ENCODE data around the gene COL5A2. TPM values are rescaled to one million over a fixed set of nuclear protein-coding genes. Genes with fewer than 3 reads are reported as not detected.

Gene COL5A2
- total RNA-seq, 1 donor = 0.94 TPM

GRCh38 chr2:189045836-189046235, 133.7 kb downstream of the COL5A2 start:
- Histone ChIP-seq H3K4me3 (ENCODE audit: low read length) (no peak overlapping the region), H3K9me3 (ENCODE audit: low read depth, low read length) (no peaks in the 10 kb centered on the region), H3K4me1 (ENCODE audit: insufficient read depth, low read length) (no peaks in the 10 kb centered on the region), H3K27me3 (ENCODE audit: insufficient read depth, low read length) (no peaks in the 10 kb centered on the region)

- Histone ChIP-seq H3K9me3 (ENCODE audit: low read depth, low read length) (no peaks in the 10 kb centered on the region), H3K4me3 (ENCODE audit: low read length) (no peak overlapping the region), H3K4me1 (ENCODE audit: insufficient read depth, low read length) (no peaks in the 10 kb centered on the region), H3K27me3 (ENCODE audit: insufficient read depth, low read length) (no peaks in the 10 kb centered on the region)
Observed at GRCh38 chr2:189037518-189037917, 142.0 kb downstream of the COL5A2 start.

GRCh38 chr2:189024901-189025618, 154.5 kb downstream of the COL5A2 start:
- Histone ChIP-seq H3K27me3 (ENCODE audit: insufficient read depth, low read length) (no peaks in the 10 kb centered on the region), H3K9me3 (ENCODE audit: low read depth, low read length) (no peaks in the 10 kb centered on the region), H3K4me3 (ENCODE audit: low read length) (no peak overlapping the region), H3K4me1 (ENCODE audit: insufficient read depth, low read length) (no peaks in the 10 kb centered on the region)

GRCh38 chr2:189022492-189022891, 157.1 kb downstream of the COL5A2 start:
- H3K4me3 ChIP-seq (ENCODE audit: low read length) = no peak overlapping the region
- no peaks in the 10 kb centered on the region for H3K27me3 ChIP-seq (ENCODE audit: insufficient read depth, low read length)
- no peaks in the 10 kb centered on the region for H3K4me1 ChIP-seq (ENCODE audit: insufficient read depth, low read length)
- H3K9me3 ChIP-seq (ENCODE audit: low read depth, low read length) = no peaks in the 10 kb centered on the region

GRCh38 chr2:189022053-189022481, 157.5 kb downstream of the COL5A2 start:
- no peak overlapping the region for H3K4me3 ChIP-seq (ENCODE audit: low read length)
- no peaks in the 10 kb centered on the region for H3K9me3 ChIP-seq (ENCODE audit: low read depth, low read length)
- H3K27me3 ChIP-seq (ENCODE audit: insufficient read depth, low read length) = no peaks in the 10 kb centered on the region
- no peaks in the 10 kb centered on the region for H3K4me1 ChIP-seq (ENCODE audit: insufficient read depth, low read length)

GRCh38 chr2:189020179-189020578, 159.4 kb downstream of the COL5A2 start:
- H3K4me1 ChIP-seq (ENCODE audit: insufficient read depth, low read length) = no peaks in the 10 kb centered on the region
- H3K4me3 ChIP-seq (ENCODE audit: low read length) = no peak overlapping the region
- H3K9me3 ChIP-seq (ENCODE audit: low read depth, low read length) = no peaks in the 10 kb centered on the region
- H3K27me3 ChIP-seq (ENCODE audit: insufficient read depth, low read length) = no peaks in the 10 kb centered on the region

GRCh38 chr2:189018631-189019030, 160.9 kb downstream of the COL5A2 start:
- H3K4me1 ChIP-seq (ENCODE audit: insufficient read depth, low read length) = no peaks in the 10 kb centered on the region
- no peak overlapping the region for H3K4me3 ChIP-seq (ENCODE audit: low read length)

GRCh38 chr2:189016311-189016861, 163.2 kb downstream of the COL5A2 start:
- Histone ChIP-seq H3K4me3 (ENCODE audit: low read length) (no peak overlapping the region), H3K27me3 (ENCODE audit: insufficient read depth, low read length) (no peaks in the 10 kb centered on the region), H3K9me3 (ENCODE audit: low read depth, low read length) (no peaks in the 10 kb centered on the region), H3K4me1 (ENCODE audit: insufficient read depth, low read length) (no peaks in the 10 kb centered on the region)

More at GRCh38 chr2:189018631-189019030, 160.9 kb downstream of the COL5A2 start:
- H3K9me3 ChIP-seq (ENCODE audit: low read depth, low read length) = no peaks in the 10 kb centered on the region
- no peaks in the 10 kb centered on the region for H3K27me3 ChIP-seq (ENCODE audit: insufficient read depth, low read length)

GRCh38 chr2:189015359-189015758, 164.2 kb downstream of the COL5A2 start:
- no peak overlapping the region for H3K4me3 ChIP-seq (ENCODE audit: low read length)
- H3K27me3 ChIP-seq (ENCODE audit: insufficient read depth, low read length) = no peaks in the 10 kb centered on the region
- H3K9me3 ChIP-seq (ENCODE audit: low read depth, low read length) = no peaks in the 10 kb centered on the region
- H3K4me1 ChIP-seq (ENCODE audit: insufficient read depth, low read length) = no peaks in the 10 kb centered on the region

- no peaks in the 10 kb centered on the region for H3K27me3 ChIP-seq (ENCODE audit: insufficient read depth, low read length)
- H3K4me3 ChIP-seq (ENCODE audit: low read length) = no peak overlapping the region
- no peaks in the 10 kb centered on the region for H3K9me3 ChIP-seq (ENCODE audit: low read depth, low read length)
- no peaks in the 10 kb centered on the region for H3K4me1 ChIP-seq (ENCODE audit: insufficient read depth, low read length)
Observed at GRCh38 chr2:189014449-189015138, 165.0 kb downstream of the COL5A2 start.

- Histone ChIP-seq H3K9me3 (ENCODE audit: low read depth, low read length) (no peaks in the 10 kb centered on the region), H3K4me3 (ENCODE audit: low read length) (no peak overlapping the region), H3K4me1 (ENCODE audit: insufficient read depth, low read length) (no peaks in the 10 kb centered on the region), H3K27me3 (ENCODE audit: insufficient read depth, low read length) (no peaks in the 10 kb centered on the region)
Observed at GRCh38 chr2:189013671-189014448, 165.7 kb downstream of the COL5A2 start.

- Histone ChIP-seq H3K27me3 (ENCODE audit: insufficient read depth, low read length) (no peaks in the 10 kb centered on the region), H3K9me3 (ENCODE audit: low read depth, low read length) (no peaks in the 10 kb centered on the region), H3K4me3 (ENCODE audit: low read length) (no peak overlapping the region), H3K4me1 (ENCODE audit: insufficient read depth, low read length) (no peaks in the 10 kb centered on the region)
Observed at GRCh38 chr2:189013031-189013430, 166.5 kb downstream of the COL5A2 start.

- Histone ChIP-seq H3K9me3 (ENCODE audit: low read depth, low read length) (no peaks in the 10 kb centered on the region), H3K27me3 (ENCODE audit: insufficient read depth, low read length) (no peaks in the 10 kb centered on the region), H3K4me3 (ENCODE audit: low read length) (no peak overlapping the region), H3K4me1 (ENCODE audit: insufficient read depth, low read length) (no peaks in the 10 kb centered on the region)
Observed at GRCh38 chr2:189012351-189012750, 167.2 kb downstream of the COL5A2 start.

- Histone ChIP-seq H3K27me3 (ENCODE audit: insufficient read depth, low read length) (no peaks in the 10 kb centered on the region), H3K4me3 (ENCODE audit: low read length) (no peak overlapping the region), H3K9me3 (ENCODE audit: low read depth, low read length) (no peaks in the 10 kb centered on the region), H3K4me1 (ENCODE audit: insufficient read depth, low read length) (no peaks in the 10 kb centered on the region)
Observed at GRCh38 chr2:189010536-189010935, 169.0 kb downstream of the COL5A2 start.
